ENCODE measurements around the gene XXYLT1. TPM values are rescaled to one million over a fixed set of nuclear protein-coding genes. Genes with fewer than 3 reads are reported as not detected.
A peak's percentile ranks its signal among the peaks of the same experiment; 100 is the strongest.

XXYLT1 gene
- total RNA-seq, 1 donor from 2014 or later: 2.7 TPM

DNA sequence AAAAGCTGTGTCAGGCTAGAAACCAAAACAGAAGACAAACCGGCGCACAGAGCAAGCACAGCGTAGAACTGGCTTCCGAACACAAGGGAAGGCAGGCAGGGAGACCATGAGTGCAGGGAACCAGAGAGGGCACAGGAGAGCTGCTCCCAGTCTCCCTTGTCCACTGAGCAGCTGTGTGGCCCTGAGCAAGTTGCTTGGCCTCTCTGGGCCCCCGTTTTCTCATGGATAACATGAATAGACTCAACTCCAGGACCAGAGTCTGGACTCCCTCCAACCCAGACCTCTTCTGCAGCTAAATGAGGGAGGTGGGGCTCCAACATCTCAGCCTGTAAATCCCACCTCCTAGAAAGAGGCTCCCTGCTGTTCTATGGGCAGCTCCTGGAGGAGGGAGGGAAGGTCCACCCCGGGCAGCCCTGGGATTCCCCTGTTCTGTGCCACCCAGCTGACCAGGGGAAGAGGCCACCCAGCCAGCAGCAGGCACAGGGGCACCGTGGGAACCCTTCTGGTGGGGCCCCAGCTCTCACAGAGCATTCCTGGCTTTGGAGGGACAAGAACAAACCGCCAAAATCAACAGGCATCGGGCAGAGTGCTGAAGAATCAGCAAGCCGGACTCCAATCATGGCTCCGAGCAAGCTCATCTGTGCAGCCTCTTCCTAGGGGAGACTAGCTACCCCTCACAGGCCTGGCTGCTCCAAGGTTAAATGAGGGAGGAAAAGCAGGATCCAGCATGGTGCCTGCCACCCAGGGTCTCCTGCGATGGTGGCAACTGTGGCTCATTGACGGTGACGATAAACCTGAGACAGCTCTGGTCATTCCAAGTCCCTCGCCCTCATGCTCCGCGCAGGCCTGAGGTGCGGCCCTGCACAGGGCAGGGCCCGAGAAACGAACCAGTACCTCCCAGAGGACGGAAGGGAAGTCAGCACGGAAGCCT is 15.1 kb downstream of the XXYLT1 start:
- no peak for DNase-seq (ENCODE audit: missing footprints)
- intact Hi-C loops (cut with DNase I): no loop called here
- ATAC-seq: no peak

- ATAC-seq: no peak
- no peak for DNase-seq (ENCODE audit: missing footprints)
- intact Hi-C loops (cut with DNase I): no loop called here
These were observed 15.8 kb downstream of the XXYLT1 start for GRCh38 chr3:195255176-195255500.

DNA sequence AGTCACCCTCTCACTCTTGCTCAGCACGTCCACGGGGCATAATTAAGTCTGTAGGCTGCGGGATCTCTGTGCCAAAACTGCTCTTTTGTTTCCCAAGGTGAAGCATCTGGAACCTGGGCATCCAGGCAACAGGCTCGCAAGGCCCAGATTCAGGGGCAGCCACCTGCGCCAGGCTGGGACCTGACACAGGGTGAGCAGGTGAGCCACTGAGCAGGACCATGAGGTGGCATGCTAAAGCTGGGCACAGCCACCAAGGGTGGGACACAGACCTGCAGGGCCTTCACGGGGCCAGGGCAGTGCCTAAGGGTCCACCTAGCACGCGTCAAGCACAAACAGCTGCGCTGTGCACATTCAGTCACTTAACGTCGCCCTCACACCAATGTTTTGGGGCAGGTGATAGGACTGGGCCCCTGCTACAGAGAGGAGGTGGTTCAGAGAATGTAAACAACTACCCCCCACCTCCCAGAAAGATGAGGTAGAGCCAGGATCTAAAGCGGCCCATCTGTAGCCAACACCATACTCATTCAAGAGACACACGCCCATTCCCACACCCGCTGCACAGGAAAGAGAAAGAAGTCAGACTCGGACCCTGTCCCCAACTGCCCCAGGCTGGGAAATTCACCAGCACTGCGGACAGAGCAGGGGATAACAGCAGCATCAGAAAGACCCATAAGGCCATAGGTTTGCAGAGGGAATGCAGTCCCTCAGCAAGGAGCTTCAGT is 16.3 kb downstream of the XXYLT1 start:
- ATAC-seq (no peak), DNase-seq (ENCODE audit: missing footprints) (no peak)
- intact Hi-C loops (cut with DNase I): no loop called here

DNA sequence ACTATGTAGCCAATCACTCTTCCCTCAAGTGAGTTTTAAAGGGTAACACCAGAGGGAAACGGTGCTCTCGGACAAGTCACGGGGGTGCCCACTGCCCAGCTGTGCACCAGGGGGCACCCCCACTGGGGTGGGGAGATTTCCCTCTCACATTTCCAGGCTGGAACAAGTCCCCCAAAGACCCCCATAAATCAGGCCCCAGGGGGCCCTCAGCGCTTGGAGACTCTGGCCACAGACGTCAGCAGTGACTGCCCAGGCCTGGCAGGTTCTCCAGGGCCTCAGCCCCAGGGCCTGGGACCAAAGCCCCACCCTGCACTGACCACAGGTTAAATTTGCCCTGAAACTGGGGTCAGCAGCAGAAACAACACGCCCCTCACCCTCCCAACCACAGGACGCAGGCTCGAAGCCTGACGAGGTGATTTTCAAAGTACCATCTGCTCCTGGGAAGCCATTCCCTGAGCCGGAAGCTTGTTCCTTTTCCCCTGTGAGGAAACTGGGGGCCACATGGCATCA is 17.0 kb downstream of the XXYLT1 start:
- no peak for ATAC-seq
- intact Hi-C loops (cut with DNase I): no loop called here
- no peak for DNase-seq (ENCODE audit: missing footprints)

DNA sequence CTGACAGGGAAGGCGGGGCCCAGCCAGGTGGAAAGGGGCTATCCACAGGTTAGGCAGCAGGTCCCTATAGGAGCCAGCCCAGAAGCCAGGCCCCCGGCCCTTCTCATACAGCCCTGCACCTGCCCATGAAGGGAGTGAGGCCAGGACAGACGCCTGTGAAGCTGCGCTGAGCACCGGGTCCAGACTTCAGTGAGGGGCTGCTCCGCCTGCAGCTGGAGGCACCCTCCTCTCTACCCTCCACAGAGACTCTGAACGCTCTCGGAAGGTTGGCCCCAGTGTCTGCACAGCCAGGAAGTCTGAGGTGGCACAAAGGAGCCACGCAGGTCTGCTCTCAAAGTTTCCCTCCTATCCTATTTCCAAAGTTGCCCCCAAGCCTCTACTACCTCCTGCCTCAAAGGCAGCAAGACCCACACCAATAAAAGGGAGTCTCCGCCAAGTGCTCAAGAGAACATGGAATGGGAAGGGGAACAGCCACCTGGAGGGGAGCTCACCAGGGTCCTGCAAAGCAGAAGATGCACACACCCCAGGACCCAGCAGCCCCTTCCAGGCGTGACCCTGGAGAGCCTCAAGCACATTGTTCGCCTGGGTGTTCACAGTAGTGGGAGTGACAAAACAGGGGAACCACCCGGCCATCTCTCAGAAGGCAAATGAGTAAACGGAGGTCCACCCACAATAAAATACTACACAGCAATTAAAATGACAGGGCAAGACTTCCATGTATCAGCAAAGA is 19.5 kb downstream of the XXYLT1 start:
- intact Hi-C loops (cut with DNase I): no loop called here
- no peak for DNase-seq (ENCODE audit: missing footprints)
- ATAC-seq: no peak

DNA sequence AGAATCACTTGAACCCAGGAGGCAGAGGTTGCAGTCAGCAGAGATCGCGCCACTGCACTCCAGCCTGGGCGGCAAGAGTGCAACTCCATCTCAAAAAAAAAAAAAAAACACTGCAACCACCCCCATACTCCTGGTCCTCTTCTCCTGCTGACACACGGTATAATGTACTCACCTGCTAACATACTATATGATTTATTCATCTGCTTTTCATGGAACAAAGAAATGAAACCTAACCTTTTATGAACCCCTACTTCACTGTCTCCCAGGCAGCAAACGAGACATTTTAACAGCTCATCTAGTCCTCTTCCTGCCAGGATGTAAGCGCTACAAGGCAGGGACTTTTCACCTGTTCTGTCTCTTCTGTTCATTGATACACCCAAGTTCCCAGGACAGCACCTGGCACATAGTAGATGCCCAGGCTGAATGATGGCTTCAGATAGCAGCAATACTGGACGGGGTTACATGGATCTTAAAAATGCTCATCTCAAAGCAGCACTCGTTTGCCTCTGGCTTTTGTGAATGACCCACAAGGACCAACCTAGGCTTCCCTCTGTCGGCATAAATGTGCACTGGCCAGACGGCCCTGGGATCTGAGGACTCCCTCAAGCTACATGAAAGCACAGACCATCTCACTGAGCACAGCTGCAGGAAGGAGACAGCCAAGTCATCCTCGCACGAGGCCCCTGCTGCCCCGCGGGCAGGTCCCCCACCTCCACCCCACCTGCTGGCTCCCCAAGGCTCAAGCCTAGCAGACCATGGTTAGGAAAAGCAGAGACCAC is 20.3 kb downstream of the XXYLT1 start:
- no peak for DNase-seq (ENCODE audit: missing footprints)
- intact Hi-C loops (cut with DNase I): no loop called here
- ATAC-seq: peak; percentile 66

GRCh38 chr3:195249858-195250464 is 21.0 kb downstream of the XXYLT1 start:
- ATAC-seq: no peak
- DNase-seq (ENCODE audit: missing footprints): no peak
- intact Hi-C loops (cut with DNase I): no loop called here

DNA sequence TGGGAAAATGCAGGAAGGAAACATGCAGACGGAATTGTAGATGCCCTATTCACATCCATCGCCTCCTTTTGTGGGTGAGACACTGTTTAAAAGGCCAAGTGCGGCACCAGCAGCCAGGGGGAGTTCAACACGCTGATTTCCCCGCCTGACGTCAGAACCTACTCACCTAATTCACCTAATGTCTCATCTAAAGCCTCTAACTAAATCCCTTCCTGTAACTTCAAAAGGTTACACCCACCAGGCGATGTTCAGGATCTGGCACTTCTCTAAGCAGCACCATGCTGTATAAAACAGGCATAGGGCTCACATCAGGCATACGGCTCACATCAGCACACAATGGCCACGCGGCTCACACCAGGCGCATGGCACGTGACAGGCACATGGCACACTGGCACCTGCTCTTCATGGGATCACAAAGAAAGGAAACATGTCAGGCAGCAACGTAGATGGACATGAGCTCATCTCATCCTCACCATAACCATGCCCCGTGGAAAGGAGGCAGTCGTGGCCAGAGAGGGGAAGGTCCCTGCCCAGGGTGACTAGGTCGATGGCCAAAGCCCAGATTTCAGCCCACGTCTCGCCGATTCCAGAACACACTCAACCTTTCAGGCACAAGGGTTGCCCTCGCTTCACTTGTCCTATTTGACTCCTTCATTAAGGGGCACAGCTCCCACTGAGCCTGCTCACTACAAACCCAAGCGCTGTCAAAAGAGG is 21.7 kb downstream of the XXYLT1 start:
- ATAC-seq (no peak), DNase-seq (ENCODE audit: missing footprints) (no peak)
- intact Hi-C loops (cut with DNase I): no loop called here

- intact Hi-C loops (cut with DNase I): no loop called here
- DNase-seq (ENCODE audit: missing footprints) (no peak), ATAC-seq (no peak)
These were observed 22.7 kb downstream of the XXYLT1 start for GRCh38 chr3:195248281-195248680.

GRCh38 chr3:195247863-195248189 is 23.1 kb downstream of the XXYLT1 start:
- ATAC-seq: no peak
- intact Hi-C loops (cut with DNase I): no loop called here
- no peak for DNase-seq (ENCODE audit: missing footprints)

GRCh38 chr3:195247086-195247862 is 23.7 kb downstream of the XXYLT1 start:
- ATAC-seq: no peak
- intact Hi-C loops (cut with DNase I): no loop called here

DNA sequence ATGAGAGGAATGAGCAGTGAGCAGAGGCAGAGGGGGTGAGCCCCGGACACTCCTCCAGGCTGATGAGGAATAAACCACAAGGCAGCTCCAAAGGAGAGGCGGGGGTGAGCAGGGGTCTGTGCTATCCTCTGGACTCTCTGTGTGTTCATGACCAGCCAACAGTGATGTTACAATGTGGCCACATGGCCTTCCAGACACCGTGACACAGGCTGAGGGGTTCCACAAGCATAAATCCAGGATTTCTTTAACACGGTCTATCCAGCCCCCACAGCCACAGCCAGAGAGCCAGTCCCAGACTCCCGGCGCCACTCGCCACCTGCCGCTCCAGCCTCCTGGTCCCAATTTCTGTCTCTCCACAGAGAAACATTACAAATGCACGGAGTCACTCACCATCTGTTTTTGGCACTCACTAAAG is 24.4 kb downstream of the XXYLT1 start:
- DNase-seq (ENCODE audit: missing footprints) (no peak), ATAC-seq (no peak)
- intact Hi-C loops (cut with DNase I): no loop called here

More at GRCh38 chr3:195247086-195247862, 23.7 kb downstream of the XXYLT1 start:
- DNase-seq (ENCODE audit: missing footprints): no peak

GRCh38 chr3:195245531-195245951 is 25.4 kb downstream of the XXYLT1 start:
- DNase-seq (ENCODE audit: missing footprints) (no peak), ATAC-seq (no peak)
- intact Hi-C loops (cut with DNase I): no loop called here

- ATAC-seq: no peak
- DNase-seq (ENCODE audit: missing footprints): no peak
- intact Hi-C loops (cut with DNase I): no loop called here
These were observed 29.2 kb downstream of the XXYLT1 start for GRCh38 chr3:195241592-195242355.

DNA sequence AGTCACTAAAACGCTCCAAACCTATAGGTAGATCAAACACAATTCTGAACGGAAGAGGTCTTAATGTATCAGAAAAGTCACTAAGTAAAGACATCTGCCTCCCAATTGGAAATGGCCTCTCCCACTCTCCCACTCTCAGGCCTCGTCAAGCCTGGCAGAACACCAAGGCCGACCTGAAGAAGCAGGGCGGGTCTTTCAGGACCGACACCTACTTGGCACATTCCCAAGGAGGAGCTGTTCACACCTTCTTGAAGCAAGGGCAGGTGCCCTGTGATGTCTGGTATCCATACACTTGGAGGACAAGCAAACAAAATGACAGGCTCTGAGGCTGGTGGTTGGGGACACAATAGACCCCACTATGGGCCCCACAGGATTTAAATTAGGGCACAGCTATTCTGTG is 30.0 kb downstream of the XXYLT1 start:
- ATAC-seq: no peak
- intact Hi-C loops (cut with DNase I): no loop called here
- no peak for DNase-seq (ENCODE audit: missing footprints)

DNA sequence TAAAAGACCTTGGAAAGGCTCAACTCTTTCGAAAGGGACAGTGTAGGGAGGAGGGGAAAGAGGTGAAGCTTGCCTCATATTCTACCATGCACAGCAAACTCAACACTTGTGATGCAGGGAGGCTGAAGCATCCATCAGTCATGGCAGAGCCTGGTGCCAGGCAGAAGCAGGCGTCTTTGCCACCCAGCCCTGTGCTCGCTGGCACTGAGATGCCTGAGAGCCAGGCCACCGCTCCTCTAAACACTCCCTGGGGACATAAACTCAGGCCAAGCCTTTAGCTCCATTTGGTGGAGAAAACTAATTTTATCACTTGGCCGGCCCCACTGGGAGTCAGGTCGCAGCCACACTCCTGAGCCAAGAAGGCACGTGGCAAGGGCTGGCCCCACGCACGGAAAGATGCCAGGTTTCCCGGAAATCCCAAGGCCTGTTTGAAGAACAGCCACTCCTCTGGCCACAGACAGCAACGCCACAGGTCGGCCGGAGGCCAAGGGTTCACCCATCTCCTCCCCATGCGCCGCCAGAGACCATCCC is 30.7 kb downstream of the XXYLT1 start:
- DNase-seq (ENCODE audit: missing footprints): peak; percentile 68
- ATAC-seq: peak; percentile 34
- intact Hi-C loops (cut with DNase I): no loop called here
